PC-9 (cell line): ENCODE data around the gene IAH1.

Source experiments
- EZH2 ChIP-seq: fragments of 200-600 bp; sonication (generic); IDR thresholded peaks from 2 replicates; pipeline ENCODE4 v1.8.0; 2017; ENCODE audit warnings: antibody characterized with exemption, low read depth
- TF ChIP-seq, protein P1 (sequence below): fragments of 200-600 bp; sonication (generic); conservative IDR thresholded peaks from 2 replicates; pipeline ENCODE4 v1.6.1; 2017; ENCODE audit warnings: mixed run types, antibody characterized with exemption, mild to moderate bottlenecking, moderate library complexity

DNA sequence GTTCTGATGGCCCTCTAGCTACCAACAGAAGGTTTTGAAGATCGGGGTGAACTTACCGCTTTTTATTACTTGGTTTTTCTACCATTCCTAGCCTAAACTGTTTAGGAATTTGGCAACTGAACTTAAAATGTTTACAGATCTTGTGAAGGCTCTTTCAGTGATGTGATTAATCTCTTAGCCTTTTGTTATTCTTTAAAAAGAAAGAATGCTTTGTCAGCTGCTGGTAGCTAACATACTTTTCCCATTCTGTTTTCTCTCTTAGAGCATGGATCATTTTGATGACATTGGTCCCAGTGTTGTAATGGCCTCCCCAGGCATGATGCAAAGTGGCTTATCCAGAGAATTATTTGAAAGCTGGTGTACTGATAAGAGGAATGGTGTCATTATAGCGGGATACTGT, 32.8 kb upstream of the IAH1 start:
- TF ChIP-seq, protein P1, sequence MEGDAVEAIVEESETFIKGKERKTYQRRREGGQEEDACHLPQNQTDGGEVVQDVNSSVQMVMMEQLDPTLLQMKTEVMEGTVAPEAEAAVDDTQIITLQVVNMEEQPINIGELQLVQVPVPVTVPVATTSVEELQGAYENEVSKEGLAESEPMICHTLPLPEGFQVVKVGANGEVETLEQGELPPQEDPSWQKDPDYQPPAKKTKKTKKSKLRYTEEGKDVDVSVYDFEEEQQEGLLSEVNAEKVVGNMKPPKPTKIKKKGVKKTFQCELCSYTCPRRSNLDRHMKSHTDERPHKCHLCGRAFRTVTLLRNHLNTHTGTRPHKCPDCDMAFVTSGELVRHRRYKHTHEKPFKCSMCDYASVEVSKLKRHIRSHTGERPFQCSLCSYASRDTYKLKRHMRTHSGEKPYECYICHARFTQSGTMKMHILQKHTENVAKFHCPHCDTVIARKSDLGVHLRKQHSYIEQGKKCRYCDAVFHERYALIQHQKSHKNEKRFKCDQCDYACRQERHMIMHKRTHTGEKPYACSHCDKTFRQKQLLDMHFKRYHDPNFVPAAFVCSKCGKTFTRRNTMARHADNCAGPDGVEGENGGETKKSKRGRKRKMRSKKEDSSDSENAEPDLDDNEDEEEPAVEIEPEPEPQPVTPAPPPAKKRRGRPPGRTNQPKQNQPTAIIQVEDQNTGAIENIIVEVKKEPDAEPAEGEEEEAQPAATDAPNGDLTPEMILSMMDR = no peak
- TF ChIP-seq EZH2 = no peak
